HEK293 (cell line): ENCODE results near the gene SPTLC2.
"Not testable (repeated sequence)": the region's sequence is repeated elsewhere in the genome, so short reads cannot be mapped to it uniquely, and the experiment has no call there.

ENCODE experiments used
- CTCF ChIA-PET: fragments of 350-600 bp; formaldehyde crosslinking; extraction: SDS; loops from one replicate; lab custom pipeline; 2021; ENCODE audit warnings: antibody characterized with exemption; lab: Yijun Ruan, JAX
- POLR2A ChIA-PET: fragments of 300-600 bp; formaldehyde crosslinking; extraction: SDS; loops from one replicate; lab custom pipeline; 2020; ENCODE audit warnings: antibody characterized with exemption, inconsistent platforms; lab: Yijun Ruan, JAX
- H3K27ac ChIP-seq: fragments of 200-500 bp; sonication (Bioruptor generic); 2 replicates; pipeline ENCODE4 v1.5.1; 2014; ENCODE audit warnings: low read depth, low read length, control low read depth, inconsistent platforms; ENCODE audit errors: extremely low read depth
- H3K36me3 ChIP-seq, 2 experiments: fragments of 200-500 bp in 1 of 2; sonication (Bioruptor generic) in 1 of 2; 1 replicate in 1 of 2; 2 replicates in 1 of 2; pipeline ENCODE4 v1.5.1; 2014 to 2017; ENCODE audit warnings: inconsistent platforms in 2 of 2, low read length in 2 of 2; ENCODE audit not compliant: control insufficient read depth in 2 of 2, insufficient read depth in 1 of 2
- H3K4me1 ChIP-seq: fragments of 200-500 bp; sonication (Bioruptor generic); 2 replicates; pipeline ENCODE4 v1.5.1; 2014; ENCODE audit warnings: mild to moderate bottlenecking, low read length, inconsistent platforms; ENCODE audit not compliant: control insufficient read depth, insufficient read depth
- H3K4me3 ChIP-seq: 2 replicates; pipeline ENCODE4 v1.5.1; 2011; ENCODE audit warnings: low read depth, mild to moderate bottlenecking, control low read depth, low read length, moderate library complexity
- H3K9me3 ChIP-seq: fragments of 200-500 bp; sonication (Bioruptor generic); 2 replicates; pipeline ENCODE4 v1.5.1; 2014; ENCODE audit warnings: low read depth, low read length, inconsistent platforms; ENCODE audit not compliant: control insufficient read depth, insufficient read depth
- MZF1 ChIP-seq: fragments of 450-650 bp; formaldehyde crosslinking; IDR thresholded peaks from 2 replicates; pipeline ENCODE4 v1.5.1; 2017; ENCODE audit warnings: missing biosample characterization, missing genetic modification characterization, borderline replicate concordance
- WT1 ChIP-seq: fragments of 450-650 bp; formaldehyde crosslinking; IDR thresholded peaks from 2 replicates; pipeline ENCODE4 v1.5.1; 2016; ENCODE audit warnings: missing biosample characterization, missing genetic modification characterization
- ZBTB17 ChIP-seq: fragments of 450-650 bp; formaldehyde crosslinking; IDR thresholded peaks from 2 replicates; pipeline ENCODE4 v1.5.1; 2016; ENCODE audit warnings: missing biosample characterization, missing genetic modification characterization
- ZBTB6 ChIP-seq: fragments of 450-650 bp; formaldehyde crosslinking; IDR thresholded peaks from 2 replicates; pipeline ENCODE4 v1.5.1; 2017; ENCODE audit warnings: missing biosample characterization, missing genetic modification characterization
- ZFHX2 ChIP-seq: fragments of 450-650 bp; formaldehyde crosslinking; conservative IDR thresholded peaks from 2 replicates; pipeline ENCODE4 v1.5.1; 2016; ENCODE audit warnings: missing biosample characterization, missing genetic modification characterization
- ZFP37 ChIP-seq: fragments of 450-650 bp; formaldehyde crosslinking; IDR thresholded peaks from 2 replicates; pipeline ENCODE4 v1.5.1; 2016; ENCODE audit warnings: missing biosample characterization, missing genetic modification characterization
- ZNF2 ChIP-seq: fragments of 450-650 bp; formaldehyde crosslinking; IDR thresholded peaks from 2 replicates; pipeline ENCODE4 v1.5.1; 2016; ENCODE audit warnings: missing biosample characterization, missing genetic modification characterization
- ZNF239 ChIP-seq: fragments of 450-650 bp; formaldehyde crosslinking; IDR thresholded peaks from 2 replicates; pipeline ENCODE4 v1.5.1; 2016; ENCODE audit warnings: missing biosample characterization, missing genetic modification characterization
- ZNF280D ChIP-seq: fragments of 450-650 bp; formaldehyde crosslinking; IDR thresholded peaks from 2 replicates; pipeline ENCODE4 v1.5.1; 2016; ENCODE audit warnings: missing biosample characterization, missing genetic modification characterization
- ZNF292 ChIP-seq: fragments of 450-650 bp; formaldehyde crosslinking; IDR thresholded peaks from 2 replicates; pipeline ENCODE4 v1.5.1; 2016; ENCODE audit warnings: low read depth, missing biosample characterization, missing genetic modification characterization, borderline replicate concordance
- ZNF302 ChIP-seq: fragments of 450-650 bp; formaldehyde crosslinking; IDR thresholded peaks from 2 replicates; pipeline ENCODE4 v1.5.1; 2016; ENCODE audit warnings: missing biosample characterization, missing genetic modification characterization, low read depth
- ZNF324 ChIP-seq: fragments of 450-650 bp; formaldehyde crosslinking; IDR thresholded peaks from 2 replicates; pipeline ENCODE4 v1.5.1; 2016; ENCODE audit warnings: missing biosample characterization, missing genetic modification characterization
- ZNF391 ChIP-seq: fragments of 450-650 bp; formaldehyde crosslinking; IDR thresholded peaks from 2 replicates; pipeline ENCODE4 v1.5.1; 2016; ENCODE audit warnings: low read depth, missing biosample characterization, missing genetic modification characterization, borderline replicate concordance
- ZNF48 ChIP-seq: fragments of 450-650 bp; formaldehyde crosslinking; IDR thresholded peaks from 2 replicates; pipeline ENCODE4 v1.5.1; 2016; ENCODE audit warnings: missing biosample characterization, missing genetic modification characterization
- ZNF571 ChIP-seq: fragments of 450-650 bp; formaldehyde crosslinking; IDR thresholded peaks from 2 replicates; pipeline ENCODE4 v1.5.0; 2017; ENCODE audit warnings: missing biosample characterization, missing genetic modification characterization
- ZNF777 ChIP-seq: fragments of 450-650 bp; formaldehyde crosslinking; IDR thresholded peaks from 2 replicates; pipeline ENCODE4 v1.5.1; 2017; ENCODE audit warnings: missing biosample characterization, missing genetic modification characterization, borderline replicate concordance
- ZNF792 ChIP-seq: fragments of 450-650 bp; formaldehyde crosslinking; IDR thresholded peaks from 2 replicates; pipeline ENCODE4 v1.5.1; 2016; ENCODE audit warnings: missing biosample characterization, missing genetic modification characterization

The SPTLC2 gene

GRCh38 chr14:77638771-77639171 lies 22.3 kb upstream of the SPTLC2 start:
- no peaks in the 10 kb centered on the region for H3K36me3 ChIP-seq
- TF ChIP-seq WT1 = no peak
- no peak for TF ChIP-seq ZBTB17 (tag by site-specific recombination)
- TF ChIP-seq ZNF571 (tag by site-specific recombination) = no peak
- TF ChIP-seq ZNF792 (tag by site-specific recombination) = no peak
- TF ChIP-seq ZNF302 = no peak
- no peak for TF ChIP-seq ZNF777 (tag by site-specific recombination)
- no peak for TF ChIP-seq ZNF280D (tag by site-specific recombination)
- POLR2A ChIA-PET = interaction anchor here (0.6 kb wide), 1 partner anchor 171 kb away, joined by 4 read pairs; no protein-coding TSS in a partner anchor
- H3K4me1 ChIP-seq = no peaks in the 10 kb centered on the region
- no peaks in the 10 kb centered on the region for H3K9me3 ChIP-seq
- H3K27ac ChIP-seq = no peak overlapping the region
- no peak overlapping the region for H3K4me3 ChIP-seq
- CTCF ChIA-PET = no interaction called here

GRCh38 chr14:77635869-77636268 lies 19.4 kb upstream of the SPTLC2 start:
- H3K27ac ChIP-seq, H3K36me3 ChIP-seq, CTCF ChIA-PET, H3K4me1 ChIP-seq, POLR2A ChIA-PET, H3K4me3 ChIP-seq, H3K9me3 ChIP-seq: not testable (repeated sequence)

GRCh38 chr14:77635466-77635865 lies 19.0 kb upstream of the SPTLC2 start:
- H3K4me1 ChIP-seq, CTCF ChIA-PET, H3K27ac ChIP-seq, POLR2A ChIA-PET, H3K4me3 ChIP-seq, H3K36me3 ChIP-seq, H3K9me3 ChIP-seq: not testable (repeated sequence)

GRCh38 chr14:77630111-77630510 lies 13.7 kb upstream of the SPTLC2 start:
- no peak overlapping the region for H3K4me3 ChIP-seq
- no peaks in the 10 kb centered on the region for H3K36me3 ChIP-seq
- no peak overlapping the region for H3K27ac ChIP-seq
- H3K9me3 ChIP-seq = no peaks in the 10 kb centered on the region
- CTCF ChIA-PET = no interaction called here
- no peak for TF ChIP-seq ZNF48 (tag by site-specific recombination)
- TF ChIP-seq ZNF239 (tag by site-specific recombination) = no peak
- no peak for TF ChIP-seq ZNF2
- TF ChIP-seq ZNF391 = no peak
- TF ChIP-seq ZNF292 (tag by site-specific recombination) = no peak
- no peak for TF ChIP-seq MZF1 (tag by site-specific recombination)
- TF ChIP-seq ZBTB6 (tag by site-specific recombination) = no peak
- TF ChIP-seq ZNF324 (tag by site-specific recombination) = no peak
- no peak for TF ChIP-seq ZFP37
- TF ChIP-seq ZFHX2 (tag by site-specific recombination) = no peak
- TF ChIP-seq, all 188 proteins: peak for 0
- POLR2A ChIA-PET = no interaction called here
- no peaks in the 10 kb centered on the region for H3K4me1 ChIP-seq
